Measurements from ENCODE around the gene GRM8.

- TF ChIP-seq CTCF (IDR thresholded peaks at IDR 0.05) (no peak), POLR2AphosphoS5 (IDR thresholded peaks at IDR 0.05; ENCODE audit: low read depth, low read length) (no peak)
- TF ChIP-seq, protein P1, sequence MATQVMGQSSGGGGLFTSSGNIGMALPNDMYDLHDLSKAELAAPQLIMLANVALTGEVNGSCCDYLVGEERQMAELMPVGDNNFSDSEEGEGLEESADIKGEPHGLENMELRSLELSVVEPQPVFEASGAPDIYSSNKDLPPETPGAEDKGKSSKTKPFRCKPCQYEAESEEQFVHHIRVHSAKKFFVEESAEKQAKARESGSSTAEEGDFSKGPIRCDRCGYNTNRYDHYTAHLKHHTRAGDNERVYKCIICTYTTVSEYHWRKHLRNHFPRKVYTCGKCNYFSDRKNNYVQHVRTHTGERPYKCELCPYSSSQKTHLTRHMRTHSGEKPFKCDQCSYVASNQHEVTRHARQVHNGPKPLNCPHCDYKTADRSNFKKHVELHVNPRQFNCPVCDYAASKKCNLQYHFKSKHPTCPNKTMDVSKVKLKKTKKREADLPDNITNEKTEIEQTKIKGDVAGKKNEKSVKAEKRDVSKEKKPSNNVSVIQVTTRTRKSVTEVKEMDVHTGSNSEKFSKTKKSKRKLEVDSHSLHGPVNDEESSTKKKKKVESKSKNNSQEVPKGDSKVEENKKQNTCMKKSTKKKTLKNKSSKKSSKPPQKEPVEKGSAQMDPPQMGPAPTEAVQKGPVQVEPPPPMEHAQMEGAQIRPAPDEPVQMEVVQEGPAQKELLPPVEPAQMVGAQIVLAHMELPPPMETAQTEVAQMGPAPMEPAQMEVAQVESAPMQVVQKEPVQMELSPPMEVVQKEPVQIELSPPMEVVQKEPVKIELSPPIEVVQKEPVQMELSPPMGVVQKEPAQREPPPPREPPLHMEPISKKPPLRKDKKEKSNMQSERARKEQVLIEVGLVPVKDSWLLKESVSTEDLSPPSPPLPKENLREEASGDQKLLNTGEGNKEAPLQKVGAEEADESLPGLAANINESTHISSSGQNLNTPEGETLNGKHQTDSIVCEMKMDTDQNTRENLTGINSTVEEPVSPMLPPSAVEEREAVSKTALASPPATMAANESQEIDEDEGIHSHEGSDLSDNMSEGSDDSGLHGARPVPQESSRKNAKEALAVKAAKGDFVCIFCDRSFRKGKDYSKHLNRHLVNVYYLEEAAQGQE (IDR thresholded peaks at IDR 0.05; ENCODE audit: insufficient read depth in 1 of 2, low read depth in 2 of 2, low read length in 1 of 2), result no peak
Measured at GRCh38 chr7:127123220-127123619, 129.5 kb downstream of the GRM8 start.
